Endothelial cell of umbilical vein (primary cell): Measurements from ENCODE around the gene PGAP1. TPM values are rescaled to one million over a fixed set of nuclear protein-coding genes. Genes with fewer than 3 reads are reported as not detected.

Source experiments
- BruUV-seq: library from RNA; stranded (reverse); fragments of 400-500 nt; replicated peaks from 2 replicates; lab custom pipeline; 2021; lab: Mats Ljungman, UMichigan
- CTCF ChIA-PET: fragments of 300-600, 350-600 bp; sonication (Branson Sonifier 250); formaldehyde crosslinking; loops from one replicate; lab custom pipeline; 2021; ENCODE audit warnings: antibody characterized with exemption, inconsistent platforms; lab: Charles Lee
- POLR2A ChIA-PET: fragments of 300-600, 350-600 bp; sonication (Branson Sonifier 250); formaldehyde crosslinking; loops from one replicate; lab custom pipeline; 2021; ENCODE audit warnings: antibody characterized with exemption, inconsistent platforms; lab: Charles Lee
- DNase-seq: peaks from one replicate; pipeline ENCODE4 v3.0.0-alpha.2; 2011; ENCODE audit warnings: low read depth, low spot score
- FAIRE-seq: peaks from 2 replicates; lab custom pipeline; 2011; peaks lifted over from hg19 to GRCh38; lab: Jason Lieb, UNC
- H2AFZ ChIP-seq: 2 replicates; pipeline ENCODE4 v1.6.0; 2012; ENCODE audit warnings: low read depth, low read length, control low read depth, inconsistent platforms
- H3K27ac ChIP-seq: 2 replicates; pipeline ENCODE4 v1.5.1; 2011; ENCODE audit warnings: low read depth, mild to moderate bottlenecking, control low read depth, low read length, moderate library complexity; ENCODE audit not compliant: insufficient read depth
- H3K27me3 ChIP-seq, 2 experiments: 2 replicates each; pipeline versions ENCODE4 v1.6.0 to v1.6.1; 2011; ENCODE audit warnings: low read length in 2 of 2, mixed read lengths in 1 of 2; ENCODE audit not compliant: control insufficient read depth in 2 of 2, insufficient read depth in 2 of 2
- H3K36me3 ChIP-seq, 2 experiments: 2 replicates in 1 of 2; 3 replicates in 1 of 2; pipeline ENCODE4 v1.5.1; 2011; ENCODE audit warnings: low read length in 2 of 2, mild to moderate bottlenecking in 1 of 2, moderate library complexity in 1 of 2; ENCODE audit not compliant: control insufficient read depth in 2 of 2, insufficient read depth in 2 of 2; ENCODE audit errors: extremely low read depth in 1 of 2
- H3K4me1 ChIP-seq: 3 replicates; pipeline ENCODE4 v1.5.1; 2011; ENCODE audit warnings: mild to moderate bottlenecking, low read length; ENCODE audit not compliant: control insufficient read depth, insufficient read depth; ENCODE audit errors: extremely low read depth
- H3K4me2 ChIP-seq: 2 replicates; pipeline ENCODE4 v1.6.1; 2011; ENCODE audit warnings: low read length, control low read depth, mixed read lengths; ENCODE audit not compliant: insufficient read depth
- H3K4me3 ChIP-seq, 3 experiments: fragments of 200-600 bp in 1 of 3; sonication (generic), shearing (Covaris generic) in 1 of 3; replicated peaks in 1 of 3; 2 replicates each; pipeline ENCODE4 v1.5.1; 2011 to 2016; ENCODE audit warnings: control low read depth in 3 of 3, low read length in 3 of 3, mild to moderate bottlenecking in 2 of 3, inconsistent platforms in 1 of 3, low read depth in 1 of 3, moderate library complexity in 1 of 3; ENCODE audit not compliant: insufficient read depth in 1 of 3
- H3K79me2 ChIP-seq: 2 replicates; pipeline ENCODE4 v1.6.0; 2012; ENCODE audit warnings: low read length, inconsistent platforms; ENCODE audit not compliant: control insufficient read depth, insufficient read depth
- H3K9ac ChIP-seq: replicated peaks from 2 replicates; pipeline ENCODE3; 2011; ENCODE audit warnings: low read length, control low read depth; ENCODE audit not compliant: insufficient read depth; ENCODE audit errors: extremely low read depth
- H3K9me1 ChIP-seq: replicated peaks from 3 replicates; pipeline ENCODE4 v1.6.0; 2011; ENCODE audit warnings: mild to moderate bottlenecking, low read length; ENCODE audit not compliant: control insufficient read depth, insufficient read depth; ENCODE audit errors: extremely low read depth
- H3K9me3 ChIP-seq: replicated peaks from 2 replicates; pipeline ENCODE4 v1.5.1; 2012; ENCODE audit warnings: low read length, inconsistent platforms; ENCODE audit not compliant: control insufficient read depth, insufficient read depth
- H4K20me1 ChIP-seq: replicated peaks from 2 replicates; pipeline ENCODE3; 2011; ENCODE audit warnings: mild to moderate bottlenecking, low read length; ENCODE audit not compliant: control insufficient read depth, insufficient read depth; ENCODE audit errors: extremely low read depth
- CTCF ChIP-seq, 2 donors: IDR thresholded peaks; 1 replicate in 1 of 2; 2 replicates in 1 of 2; pipeline ENCODE4 v1.5.1; 2011; ENCODE audit warnings: low read length in 2 of 2, mild to moderate bottlenecking in 2 of 2, moderate library complexity in 2 of 2, control low read depth in 1 of 2, inconsistent platforms in 1 of 2, low read depth in 1 of 2; ENCODE audit not compliant: insufficient read depth in 1 of 2; ENCODE audit errors: extremely low read depth in 1 of 2
- EZH2 ChIP-seq: IDR thresholded peaks from 2 replicates; pipeline ENCODE4 v1.6.1; 2012; ENCODE audit warnings: borderline replicate concordance, low read depth, mild to moderate bottlenecking, moderate library complexity, low read length, inconsistent platforms; ENCODE audit not compliant: severe bottlenecking
- FOS ChIP-seq: IDR thresholded peaks from 2 replicates; pipeline ENCODE4 v1.6.1; 2011; ENCODE audit warnings: mild to moderate bottlenecking, low read length, moderate library complexity, borderline replicate concordance; ENCODE audit not compliant: insufficient read depth
- GATA2 ChIP-seq: IDR thresholded peaks from 2 replicates; pipeline ENCODE4 v1.7.0; 2011; ENCODE audit warnings: low read depth, mild to moderate bottlenecking, moderate library complexity, mixed read lengths, low read length; ENCODE audit not compliant: insufficient read length, insufficient read depth
- JUN ChIP-seq: IDR thresholded peaks from 2 replicates; pipeline ENCODE4 v1.6.1; 2011; ENCODE audit warnings: borderline replicate concordance, low read depth; ENCODE audit not compliant: insufficient read length, insufficient read depth
- MAX ChIP-seq: IDR thresholded peaks from 2 replicates; pipeline ENCODE4 v1.6.1; 2011; ENCODE audit not compliant: insufficient read depth, insufficient read length
- MYC ChIP-seq: IDR thresholded peaks from one replicate; pipeline ENCODE4 v1.6.1; 2011; ENCODE audit warnings: mild to moderate bottlenecking, low read depth, low read length
- POLR2A ChIP-seq: IDR thresholded peaks from 2 replicates; pipeline ENCODE4 v1.6.1; 2012; ENCODE audit warnings: low read depth, mild to moderate bottlenecking, control low read depth, low read length
- POLR2AphosphoS5 ChIP-seq: IDR thresholded peaks from 2 replicates; pipeline ENCODE4 v1.6.1; 2012; ENCODE audit warnings: low read depth, mild to moderate bottlenecking, control low read depth, low read length, moderate library complexity; ENCODE audit not compliant: insufficient read depth
- dilution Hi-C: fragments of 300-500 bp; cut with MboI; formaldehyde crosslinking; loops from one replicate; pipeline ENCODE4 v1.15.0; 2019; ENCODE audit warnings: low sequenced_read_pairs; ENCODE audit not compliant: extremely low pct_ligation_motif_present
- intact Hi-C: fragments of 100-400 bp; cut with micrococcal nuclease; formaldehyde crosslinking; loops from one replicate; pipeline ENCODE4 v1.10.0; 2022
- polyA plus RNA-seq, 4 experiments: library from polyadenylated mRNA; depleted of rRNA in 3 of 4; stranded (reverse) in 3 of 4; unstranded in 1 of 4; fragments of >200 nt; gene quantifications; 2 replicates each; pipeline versions ENCODE4 v1.2.1 to v1.2.3, GENCODE V29; 2011 to 2012; ENCODE audit warnings: missing spikeins in 1 of 4
- total RNA-seq: library from RNA; stranded (reverse); gene quantifications from 2 replicates; pipeline ENCODE4 v1.2.3, GENCODE V29; 2021

Gene PGAP1
- total and polyA plus RNA-seq, 2 donors (not counting 3 experiments of a cell fraction or from before 2014, with no cell fraction given): 3.9 to 9.8 TPM

GRCh38 chr2:196918927-196919326 lies 7.6 kb downstream of the PGAP1 start:
- BruUV-seq: no TSS peak
- ChIA-PET POLR2A (no interaction called here), CTCF (no interaction called here)
- peak overlapping the region; percentile 9 for H2AFZ ChIP-seq
- peak overlapping the region in 1 of 3 experiments; percentile 16 for H3K4me3 ChIP-seq
- H3K27me3 ChIP-seq: no peaks in the 10 kb centered on the region
- H3K4me2 ChIP-seq: peak overlapping the region; percentile 50
- intact Hi-C loops: no loop called here
- H3K27ac ChIP-seq: peak overlapping the region; percentile 47
- FAIRE-seq: peak; percentile 81
- H3K9ac ChIP-seq: peak overlapping the region; percentile 9
- DNase-seq: peak; percentile 35
- peaks cover 59% of the 10 kb centered on the region for H3K79me2 ChIP-seq
- dilution Hi-C loops: no loop called here
- H3K36me3 ChIP-seq: peaks cover 3% of the 10 kb centered on the region in 2 experiments
- H3K9me1 ChIP-seq: no peaks in the 10 kb centered on the region
- no peaks in the 10 kb centered on the region for H4K20me1 ChIP-seq
- H3K9me3 ChIP-seq: no peaks in the 10 kb centered on the region
- peaks cover 41% of the 10 kb centered on the region for H3K4me1 ChIP-seq
- TF ChIP-seq CTCF (IDR thresholded peaks at IDR 0.05; ENCODE audit: extremely low read depth in 1 of 2, insufficient read depth in 1 of 2, low read depth in 1 of 2, low read length in 2 of 2): no peak
- TF ChIP-seq MAX: no peak
- TF ChIP-seq MYC: no peak
- TF ChIP-seq FOS: peak; percentile 57
- TF ChIP-seq POLR2AphosphoS5: peak; percentile 60
- TF ChIP-seq JUN: no peak
- peak; percentile 80 for TF ChIP-seq GATA2
- TF ChIP-seq POLR2A: no peak
- TF ChIP-seq EZH2: no peak
